GM12864 (cell line): Measurements from ENCODE around the gene ZNF785.

ENCODE experiments used
- DNase-seq: peaks from one replicate; pipeline ENCODE4 v3.0.0-alpha.2; 2011; ENCODE audit warnings: low read depth
- H3K4me3 ChIP-seq: 2 replicates; pipeline ENCODE4 v1.5.1; 2011; ENCODE audit warnings: mild to moderate bottlenecking, low read depth, low read length, control low read depth
- CTCF ChIP-seq: IDR thresholded peaks from 2 replicates; pipeline ENCODE4 v1.5.1; 2011; ENCODE audit warnings: low read depth, mild to moderate bottlenecking, moderate library complexity, low read length, control low read depth, inconsistent platforms; ENCODE audit errors: missing control alignments

ZNF785 gene

DNA sequence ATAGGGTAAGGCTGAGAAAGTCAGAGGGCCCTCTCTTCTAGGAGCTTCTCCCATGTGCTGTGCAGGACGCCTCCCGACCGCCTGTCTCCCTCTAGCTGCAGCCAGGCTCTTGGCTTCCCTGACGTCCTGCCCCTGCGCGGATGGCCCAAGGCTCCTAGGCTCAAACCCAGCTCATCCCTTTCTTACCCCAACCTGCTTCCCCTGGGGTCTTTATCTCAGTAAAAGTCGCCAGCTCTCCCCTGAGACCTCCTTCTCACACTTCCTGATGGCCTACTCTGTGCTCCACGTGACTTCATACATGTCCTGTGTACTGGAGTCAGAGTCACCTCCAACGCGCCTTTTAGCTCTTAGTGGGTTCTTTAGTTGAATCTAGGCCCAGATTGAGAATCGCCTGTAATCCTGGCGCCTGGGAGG is 49.7 kb downstream of the ZNF785 start:
- TF ChIP-seq CTCF, result peak; percentile 67
- no peak for DNase-seq

DNA sequence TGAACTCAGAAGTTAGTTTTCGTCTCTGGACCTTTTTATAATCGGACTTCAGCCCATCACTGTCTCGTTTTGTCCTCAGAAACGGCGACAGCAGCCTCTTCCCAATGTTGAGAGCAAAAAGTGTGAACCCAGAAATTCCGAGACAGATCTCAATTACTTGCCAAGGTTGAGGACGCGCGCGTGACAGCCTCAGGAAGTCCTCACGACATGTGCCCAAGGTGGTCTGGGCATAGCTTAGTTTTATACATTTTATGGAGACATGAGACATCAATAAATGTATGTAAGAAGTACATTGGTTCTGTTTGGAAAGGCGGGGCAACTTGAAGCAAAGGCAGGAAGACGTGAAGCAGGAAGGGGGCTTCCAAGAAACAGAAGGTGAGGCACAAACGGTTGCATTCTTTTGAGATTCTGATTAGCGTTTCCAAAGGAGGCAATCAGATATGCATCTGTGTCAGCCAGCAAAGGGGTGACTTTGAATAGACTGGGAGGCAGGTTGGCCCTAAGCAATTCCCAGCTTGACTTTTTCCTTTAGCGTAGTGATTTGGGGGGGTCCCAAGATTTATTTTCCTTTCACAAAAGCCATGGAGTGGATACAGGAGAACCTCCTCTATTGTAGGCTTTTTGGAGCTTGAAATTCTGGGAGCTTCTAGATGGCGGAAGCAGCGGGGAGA is 50.3 kb downstream of the ZNF785 start:
- no peak for TF ChIP-seq CTCF
- peak overlapping the region; percentile 83 for H3K4me3 ChIP-seq
- DNase-seq, result no peak

More for the DNA sequence above, 49.7 kb downstream of the ZNF785 start:
- peak overlapping the region; percentile 83 for H3K4me3 ChIP-seq

- peak within 1 kb of the TSS; percentile 83 for H3K4me3 ChIP-seq
- no peak for TF ChIP-seq CTCF
- DNase-seq, result peak; percentile 61
Observed at GRCh38 chr16:30534368-30535105, 51.0 kb downstream of the ZNF785 start, which contains the start of gene ZNF747. Gene ZNF747, minus strand, starts transcription at chr16:30534858. Its CDS starts 179 bp downstream, at chr16:30534679.

- H3K4me3 ChIP-seq, result peak overlapping the region; percentile 83
- no peak for TF ChIP-seq CTCF
- no peak for DNase-seq
Observed at GRCh38 chr16:30533748-30534367, 51.6 kb downstream of the ZNF785 start.

DNA sequence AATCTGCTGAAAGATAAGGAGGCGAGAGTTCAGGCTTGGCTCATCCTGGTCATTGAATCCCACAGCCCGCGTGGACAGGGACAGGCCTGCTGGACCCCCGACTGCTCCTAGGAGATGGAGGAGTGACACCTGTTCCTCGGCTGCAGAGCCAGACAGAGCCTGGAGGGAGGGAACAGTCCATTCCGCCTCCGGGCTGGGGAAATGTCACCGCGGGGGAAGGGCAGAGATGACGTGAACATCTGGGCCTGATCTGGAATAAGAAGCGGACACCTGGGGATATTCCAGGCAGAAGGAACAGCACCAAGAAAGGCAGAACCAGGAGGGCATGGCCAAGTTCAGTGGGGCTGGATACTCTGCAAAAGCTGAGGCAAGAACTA is 52.4 kb downstream of the ZNF785 start:
- TF ChIP-seq CTCF, result no peak
- H3K4me3 ChIP-seq, result no peak overlapping the region
- no peak for DNase-seq

DNA sequence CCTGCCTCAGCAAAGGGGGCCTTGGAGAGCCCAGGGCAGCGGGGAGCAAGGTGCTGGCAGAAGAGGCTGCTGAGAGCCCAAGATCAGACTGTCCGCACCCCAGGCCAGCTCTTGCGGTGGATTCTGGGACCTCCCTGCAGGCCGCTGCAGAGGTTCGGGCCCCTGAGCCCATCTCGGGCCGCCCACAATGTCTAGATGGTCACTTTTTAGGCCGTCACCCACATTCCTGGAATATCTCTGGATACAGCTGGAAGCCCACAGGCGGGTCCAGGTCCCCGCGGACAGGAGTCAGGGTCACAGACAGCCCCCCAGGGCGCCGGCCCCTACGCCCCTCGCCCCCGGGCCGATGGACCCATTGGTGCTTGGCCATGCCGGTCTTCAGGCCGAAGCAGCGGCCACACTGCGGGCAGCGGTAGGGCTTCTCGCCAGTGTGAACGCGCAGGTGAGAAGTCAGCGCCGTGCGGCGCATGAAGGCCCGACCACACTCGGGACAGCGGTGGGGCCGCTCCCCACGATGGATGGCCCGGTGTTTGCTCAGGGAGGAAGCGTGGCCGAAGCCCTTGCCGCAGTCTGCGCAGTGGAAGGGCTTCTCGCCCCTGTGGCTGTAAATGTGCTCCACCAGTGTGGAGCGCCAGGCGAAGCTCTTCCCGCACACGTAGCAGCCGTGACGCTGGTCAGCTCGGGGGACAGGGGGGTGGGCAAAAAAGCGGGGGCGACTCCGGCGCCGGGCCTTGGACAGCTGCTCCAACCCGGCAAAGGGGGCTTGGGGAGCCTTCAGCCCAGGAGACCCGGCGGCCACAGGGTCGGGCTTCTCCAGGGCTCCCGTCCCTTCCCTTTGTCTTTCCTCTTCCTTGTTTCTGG is 53.0 kb downstream of the ZNF785 start:
- DNase-seq, result no peak
- TF ChIP-seq CTCF, result no peak
- no peak overlapping the region for H3K4me3 ChIP-seq
